H1 (cell line): ENCODE measurements around the gene IQCH. TPM values are rescaled to one million over a fixed set of nuclear protein-coding genes. Genes with fewer than 3 reads are reported as not detected.

Experiments
- BACH1 ChIP-seq: IDR thresholded peaks from 2 replicates; pipeline ENCODE4 v1.6.1; 2012; ENCODE audit warnings: low read length, improper control_type of control experiment
- EP300 ChIP-seq, 2 experiments: IDR thresholded peaks; 1 replicate in 1 of 2; 2 replicates in 1 of 2; pipeline ENCODE4 v1.6.1; 2011 to 2012; ENCODE audit warnings: low read depth in 2 of 2, low read length in 2 of 2, mild to moderate bottlenecking in 2 of 2, borderline replicate concordance in 1 of 2, inconsistent platforms in 1 of 2, moderate library complexity in 1 of 2
- POLR2AphosphoS5 ChIP-seq: IDR thresholded peaks from 2 replicates; pipeline ENCODE4 v1.6.1; 2011; ENCODE audit warnings: low read depth, low read length
- RBBP5 ChIP-seq: IDR thresholded peaks from 2 replicates; pipeline ENCODE4 v1.7.1; 2012; ENCODE audit warnings: low read depth, mild to moderate bottlenecking, inconsistent platforms, low read length, moderate library complexity, borderline replicate concordance
- polyA plus RNA-seq, 7 experiments: library from polyadenylated mRNA; depleted of rRNA in 3 of 7; stranded (reverse) in 5 of 7; unstranded in 2 of 7; fragments of >200 nt in 5 of 7; fragments of 200-250 nt in 2 of 7; gene quantifications; 1 replicate in 5 of 7; 2 replicates in 1 of 7; 4 replicates in 1 of 7; pipeline versions ENCODE4 v1.2.1 to v1.2.3, GENCODE V29; 2011 to 2013; ENCODE audit warnings: missing spikeins in 2 of 7, mixed read lengths in 2 of 7
- total RNA-seq: library from RNA; stranded (reverse); fragmentation: NEBNext Ultra II Directional; extraction: Animal tissue kit (Norgen Biotek cat#: 25700); gene quantifications from 2 replicates; pipeline ENCODE4 v1.2.1, GENCODE V29; 2021

Gene IQCH
- total and polyA plus RNA-seq, 2 of the 8 experiments (the other 6 are each of a cell fraction or from before 2014, with no cell fraction given): 0.60 to 1.9 TPM

DNA sequence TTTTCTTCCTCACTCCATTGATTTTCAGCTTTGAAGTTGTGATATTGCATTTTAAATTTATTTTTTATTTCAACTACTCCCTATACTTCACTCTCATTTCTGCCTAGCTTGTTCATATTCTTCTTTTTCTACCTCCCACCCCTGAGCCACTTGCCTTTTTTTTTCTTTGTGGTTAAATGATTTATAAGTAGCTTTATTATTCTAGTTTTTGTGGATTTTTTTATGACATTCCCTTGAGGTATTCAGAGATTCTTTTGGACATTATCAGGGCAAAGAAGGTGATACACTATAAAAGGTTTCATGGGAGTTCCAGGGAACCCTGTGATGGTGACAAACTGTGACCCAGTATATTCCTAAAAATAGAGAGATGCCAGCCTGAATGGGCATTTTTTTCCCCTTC, 269.6 kb downstream of the IQCH start (continued):
- no peak for TF ChIP-seq BACH1
- TF ChIP-seq RBBP5: no peak
- no peak for TF ChIP-seq EP300 (IDR thresholded peaks at IDR 0.05; ENCODE audit: borderline replicate concordance in 1 of 2, low read depth in 2 of 2, low read length in 2 of 2)
- no peak for TF ChIP-seq POLR2AphosphoS5
